HepG2 (cell line): ENCODE measurements around the gene CPM. TPM values are rescaled to one million over a fixed set of nuclear protein-coding genes. Genes with fewer than 3 reads are reported as not detected.
A peak's percentile ranks its signal among the peaks of the same experiment; 100 is the strongest.

ENCODE experiments used
- ATAC-seq: fragments of 200-7000 bp; cut with Tn5 transposase; 3 replicates; pipeline ENCODE4 v1.9.1; 2020; ENCODE audit warnings: mild to moderate bottlenecking, moderate library complexity
- BruUV-seq: library from RNA; stranded (reverse); fragments of 400-500 nt; replicated peaks from 2 replicates; lab custom pipeline; 2021; lab: Mats Ljungman, UMichigan
- CTCF ChIA-PET: fragments of 300-600 bp; formaldehyde crosslinking; extraction: SDS; loops from one replicate; lab custom pipeline; 2021; ENCODE audit warnings: low total read pairs, inconsistent platforms, low intra/inter-chr PET ratio; lab: Yijun Ruan, JAX
- POLR2A ChIA-PET: fragments of 350-600 bp; sonication (Branson Sonifier 250); formaldehyde crosslinking; loops from one replicate; lab custom pipeline; 2020; ENCODE audit warnings: antibody characterized with exemption, inconsistent platforms; lab: Yijun Ruan, JAX
- DNase-seq: peaks from one replicate; pipeline ENCODE4 v3.0.0-alpha.2; 2015; ENCODE audit warnings: low spot score
- FAIRE-seq: peaks from 3 replicates; lab custom pipeline; 2011; peaks lifted over from hg19 to GRCh38; lab: Jason Lieb, UNC
- H2AFZ ChIP-seq: one replicate; pipeline ENCODE4 v1.6.1; 2011; ENCODE audit warnings: low read length, inconsistent platforms
- H3K27ac ChIP-seq: fragments of 300-600 bp; 3 replicates; pipeline ENCODE4 v1.8.0; 2011; ENCODE audit warnings: mixed run types, mild to moderate bottlenecking, mixed read lengths, low read length, inconsistent platforms; ENCODE audit not compliant: insufficient read depth; ENCODE audit errors: extremely low read length
- H3K27me3 ChIP-seq, 2 experiments: fragments of 200-600 bp in 1 of 2; 2 replicates in 1 of 2; 3 replicates in 1 of 2; pipeline versions ENCODE4 v1.6.0 to v1.8.0; 2011; ENCODE audit warnings: low read length in 2 of 2, mild to moderate bottlenecking in 2 of 2, moderate library complexity in 2 of 2, inconsistent platforms in 1 of 2; ENCODE audit not compliant: insufficient read depth in 2 of 2, control insufficient read depth in 1 of 2
- H3K36me3 ChIP-seq, 2 experiments: fragments of 200-600 bp in 1 of 2; replicated peaks in 1 of 2; 2 replicates in 1 of 2; 3 replicates in 1 of 2; pipeline versions ENCODE4 v1.5.1 to v1.8.0; 2011; ENCODE audit warnings: low read length in 2 of 2, inconsistent platforms in 1 of 2; ENCODE audit not compliant: insufficient read depth in 2 of 2, control insufficient read depth in 1 of 2
- H3K4me1 ChIP-seq: 2 replicates; pipeline ENCODE4 v1.5.1; 2012; ENCODE audit warnings: low read length, inconsistent platforms; ENCODE audit not compliant: insufficient read depth
- H3K4me2 ChIP-seq: 2 replicates; pipeline ENCODE4 v1.6.0; 2011; ENCODE audit warnings: low read depth, low read length, inconsistent platforms
- H3K4me3 ChIP-seq, 3 experiments: fragments of 200-600 bp in 1 of 3; sonication (generic), shearing (Covaris generic) in 1 of 3; replicated peaks in 1 of 3; 2 replicates each; pipeline ENCODE4 v1.5.1; 2011 to 2016; ENCODE audit warnings: low read length in 3 of 3, inconsistent platforms in 2 of 3, low read depth in 2 of 3, mild to moderate bottlenecking in 2 of 3, control low read depth in 1 of 3, mixed read lengths in 1 of 3; ENCODE audit not compliant: insufficient read depth in 1 of 3
- H3K79me2 ChIP-seq: one replicate; pipeline ENCODE4 v1.6.1; 2011; ENCODE audit warnings: low read length, inconsistent platforms; ENCODE audit not compliant: insufficient read depth
- H3K9ac ChIP-seq: 2 replicates; pipeline ENCODE4 v1.6.0; 2011; ENCODE audit warnings: mild to moderate bottlenecking, low read depth, low read length, inconsistent platforms; ENCODE audit not compliant: insufficient read depth
- H3K9me3 ChIP-seq: 2 replicates; pipeline ENCODE4 v1.5.1; 2012; ENCODE audit warnings: mild to moderate bottlenecking, low read length
- H4K20me1 ChIP-seq: 2 replicates; pipeline ENCODE4 v1.6.0; 2011; ENCODE audit warnings: inconsistent platforms, mild to moderate bottlenecking, low read length, moderate library complexity; ENCODE audit not compliant: insufficient read depth
- CEBPB ChIP-seq: IDR thresholded peaks from 2 replicates; pipeline ENCODE4 v1.6.1; 2011; ENCODE audit warnings: low read depth, low read length, improper control_type of control experiment, borderline replicate concordance
- MIER2 ChIP-seq: IDR thresholded peaks from 2 replicates; pipeline ENCODE4 v1.6.1; 2016; ENCODE audit warnings: missing biosample characterization, missing genetic modification reagents
- RORA ChIP-seq: sonication (generic); formaldehyde crosslinking; IDR thresholded peaks from 2 replicates; pipeline ENCODE4 v1.5.0; 2020; ENCODE audit warnings: mild to moderate bottlenecking, missing genetic modification reagents, moderate library complexity
- SNAI1 ChIP-seq: sonication (generic); formaldehyde crosslinking; IDR thresholded peaks from 2 replicates; pipeline ENCODE4 v1.5.0; 2020; ENCODE audit warnings: mild to moderate bottlenecking, missing genetic modification reagents, borderline replicate concordance
- SOX6 ChIP-seq, 2 experiments: fragments of 450-650 bp in 1 of 2; sonication (generic) in 1 of 2; formaldehyde crosslinking in 1 of 2; IDR thresholded peaks; 2 replicates each; pipeline versions ENCODE4 v1.4.0 to v1.6.1; 2017 to 2020; ENCODE audit warnings: antibody characterized with exemption in 1 of 2, mild to moderate bottlenecking in 1 of 2, missing genetic modification reagents in 1 of 2
- TAF1 ChIP-seq: sonication (generic); formaldehyde crosslinking; IDR thresholded peaks from 2 replicates; pipeline ENCODE4 v1.4.0; 2020; ENCODE audit warnings: missing genetic modification reagents
- TBL1XR1 ChIP-seq: fragments of 150-350 bp; IDR thresholded peaks from 2 replicates; pipeline ENCODE4 v1.6.1; 2014; ENCODE audit warnings: borderline replicate concordance, low read length; ENCODE audit not compliant: partially characterized antibody
- ZBTB42 ChIP-seq: sonication (generic); formaldehyde crosslinking; IDR thresholded peaks from 2 replicates; pipeline ENCODE4 v1.5.0; 2020; ENCODE audit warnings: mild to moderate bottlenecking, missing genetic modification reagents
- ZNF12 ChIP-seq: sonication (generic); formaldehyde crosslinking; IDR thresholded peaks from 2 replicates; pipeline ENCODE4 v1.5.0; 2020; ENCODE audit warnings: missing genetic modification reagents
- ZNF282 ChIP-seq: fragments of 450-650 bp; IDR thresholded peaks from 2 replicates; pipeline ENCODE4 v1.6.1; 2018; ENCODE audit not compliant: partially characterized antibody
- WGBS: methylation state at CpG from one replicate; pipeline ENCODE4 v1.1.6; 2017; ENCODE audit warnings: low lambda C conversion rate; 5-methylcytosine and 5-hydroxymethylcytosine counted together
- in situ Hi-C: cut with HindIII; loops from 2 replicates; pipeline ENCODE4 v1.10.0; 2017; ENCODE audit warnings: low pct_unique_long_range_greater_than_20kb; ENCODE audit not compliant: extremely low pct_ligation_motif_present
- intact Hi-C: fragments of 100-400 bp; cut with micrococcal nuclease; formaldehyde crosslinking; loops from one replicate; pipeline ENCODE4 v1.10.0; 2022; ENCODE audit not compliant: unreplicated experiment
- polyA plus RNA-seq, 8 experiments: library from polyadenylated mRNA; depleted of rRNA in 3 of 8; stranded (reverse) in 7 of 8; unstranded in 1 of 8; fragments of >200 nt; fragmentation: Illumina TruSeq in 4 of 8; extraction: Trizol in 4 of 8; gene quantifications; 2 replicates each; pipeline versions ENCODE4 v1.2.1 to v1.2.3, GENCODE V29; 2011 to 2016; ENCODE audit warnings: low read depth in 4 of 8, missing spikeins in 1 of 8, mixed read lengths in 1 of 8; ENCODE audit not compliant: insufficient read depth in 1 of 8
- total RNA-seq, 5 experiments: library from RNA; depleted of rRNA; stranded (reverse); fragments of >200 nt; fragmentation: Illumina TruSeq; extraction: Trizol; gene quantifications; 2 replicates each; pipeline ENCODE4 v1.2.3, GENCODE V29; 2016; ENCODE audit warnings: low read depth in 1 of 5
- TF ChIP-seq, protein P1 (sequence below): sonication (generic); formaldehyde crosslinking; IDR thresholded peaks from 2 replicates; pipeline ENCODE4 v1.5.1; 2020; ENCODE audit warnings: mild to moderate bottlenecking, missing genetic modification reagents, borderline replicate concordance

The CPM gene
- total and polyA plus RNA-seq, 2 of the 13 experiments (the other 11 are each of a cell fraction or from before 2014, with no cell fraction given): not detected

DNA sequence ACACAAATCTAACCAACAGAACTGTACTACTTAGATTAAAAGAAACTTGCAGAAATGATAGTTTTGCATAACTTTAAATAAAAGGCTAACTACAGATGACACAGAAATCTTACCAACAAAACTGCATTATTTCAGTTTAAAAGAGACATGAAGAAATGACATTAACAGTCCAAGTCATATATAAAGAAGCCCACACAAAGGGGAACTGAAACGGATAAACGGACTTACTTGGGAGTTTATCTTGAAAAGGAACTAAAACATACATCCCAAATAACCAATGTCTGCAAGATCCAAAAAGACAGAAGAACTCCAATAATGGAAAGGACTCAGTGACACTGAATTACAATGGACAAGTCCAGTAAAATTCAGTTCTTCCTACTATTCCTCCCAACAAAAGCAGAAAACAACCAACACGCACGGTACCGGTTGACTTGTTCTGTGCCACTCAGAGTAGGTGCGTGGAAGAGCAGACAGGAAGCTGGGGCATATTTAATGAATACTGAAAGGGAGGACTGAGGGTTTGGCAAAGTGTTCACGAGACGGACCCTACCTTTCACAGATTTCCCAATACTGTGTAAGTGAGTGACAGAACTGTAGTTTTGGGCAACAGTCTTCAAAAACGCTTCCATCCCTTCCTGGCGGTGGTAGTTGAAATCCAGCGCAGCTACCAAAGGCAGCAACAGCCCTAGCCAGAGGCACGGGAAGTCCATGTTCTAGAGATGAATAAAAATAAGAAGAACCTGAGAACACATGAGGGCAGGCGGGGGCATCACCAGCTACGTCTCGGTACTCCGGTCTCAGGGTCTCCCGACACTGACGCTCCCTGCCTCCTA is 627 bp downstream of the CPM start:
- no peak for DNase-seq
- FAIRE-seq: no peak
- Histone ChIP-seq H3K4me3 (peak overlapping the region in 1 of 3 experiments; percentile 48; a peak in 1 of 6 replicates), H3K4me2 (peak overlapping the region; percentile 42), H3K4me1 (0 out of 2 replicates have a peak, but pooled peaks cover 6% of the 10 kb centered on the region), H3K27ac (no peak overlapping the region), H4K20me1 (no peaks in the 10 kb centered on the region), H3K27me3 (peaks cover 2 to 14% of the 10 kb centered on the region in 2 experiments; a peak in 4 of 5 replicates), H3K9ac (no peak overlapping the region), H2AFZ (no peak overlapping the region), H3K79me2 (no peaks in the 10 kb centered on the region), H3K36me3 (no peaks in the 10 kb centered on the region), H3K9me3 (no peaks in the 10 kb centered on the region)
- CTCF ChIA-PET: no interaction called here
- TF ChIP-seq TAF1 (CRISPR knock-in tag) (no peak), RORA (CRISPR knock-in tag) (no peak), ZBTB42 (CRISPR knock-in tag) (no peak), ZNF282 (no peak), SNAI1 (CRISPR knock-in tag) (no peak), ZNF12 (CRISPR knock-in tag) (no peak), CEBPB (no peak), MIER2 (no peak), SOX6 (IDR thresholded peaks at IDR 0.05) (no peak), SOX6 (CRISPR knock-in tag; IDR thresholded peaks at IDR 0.05) (no peak), TBL1XR1 (no peak)
- TF ChIP-seq, protein P1, sequence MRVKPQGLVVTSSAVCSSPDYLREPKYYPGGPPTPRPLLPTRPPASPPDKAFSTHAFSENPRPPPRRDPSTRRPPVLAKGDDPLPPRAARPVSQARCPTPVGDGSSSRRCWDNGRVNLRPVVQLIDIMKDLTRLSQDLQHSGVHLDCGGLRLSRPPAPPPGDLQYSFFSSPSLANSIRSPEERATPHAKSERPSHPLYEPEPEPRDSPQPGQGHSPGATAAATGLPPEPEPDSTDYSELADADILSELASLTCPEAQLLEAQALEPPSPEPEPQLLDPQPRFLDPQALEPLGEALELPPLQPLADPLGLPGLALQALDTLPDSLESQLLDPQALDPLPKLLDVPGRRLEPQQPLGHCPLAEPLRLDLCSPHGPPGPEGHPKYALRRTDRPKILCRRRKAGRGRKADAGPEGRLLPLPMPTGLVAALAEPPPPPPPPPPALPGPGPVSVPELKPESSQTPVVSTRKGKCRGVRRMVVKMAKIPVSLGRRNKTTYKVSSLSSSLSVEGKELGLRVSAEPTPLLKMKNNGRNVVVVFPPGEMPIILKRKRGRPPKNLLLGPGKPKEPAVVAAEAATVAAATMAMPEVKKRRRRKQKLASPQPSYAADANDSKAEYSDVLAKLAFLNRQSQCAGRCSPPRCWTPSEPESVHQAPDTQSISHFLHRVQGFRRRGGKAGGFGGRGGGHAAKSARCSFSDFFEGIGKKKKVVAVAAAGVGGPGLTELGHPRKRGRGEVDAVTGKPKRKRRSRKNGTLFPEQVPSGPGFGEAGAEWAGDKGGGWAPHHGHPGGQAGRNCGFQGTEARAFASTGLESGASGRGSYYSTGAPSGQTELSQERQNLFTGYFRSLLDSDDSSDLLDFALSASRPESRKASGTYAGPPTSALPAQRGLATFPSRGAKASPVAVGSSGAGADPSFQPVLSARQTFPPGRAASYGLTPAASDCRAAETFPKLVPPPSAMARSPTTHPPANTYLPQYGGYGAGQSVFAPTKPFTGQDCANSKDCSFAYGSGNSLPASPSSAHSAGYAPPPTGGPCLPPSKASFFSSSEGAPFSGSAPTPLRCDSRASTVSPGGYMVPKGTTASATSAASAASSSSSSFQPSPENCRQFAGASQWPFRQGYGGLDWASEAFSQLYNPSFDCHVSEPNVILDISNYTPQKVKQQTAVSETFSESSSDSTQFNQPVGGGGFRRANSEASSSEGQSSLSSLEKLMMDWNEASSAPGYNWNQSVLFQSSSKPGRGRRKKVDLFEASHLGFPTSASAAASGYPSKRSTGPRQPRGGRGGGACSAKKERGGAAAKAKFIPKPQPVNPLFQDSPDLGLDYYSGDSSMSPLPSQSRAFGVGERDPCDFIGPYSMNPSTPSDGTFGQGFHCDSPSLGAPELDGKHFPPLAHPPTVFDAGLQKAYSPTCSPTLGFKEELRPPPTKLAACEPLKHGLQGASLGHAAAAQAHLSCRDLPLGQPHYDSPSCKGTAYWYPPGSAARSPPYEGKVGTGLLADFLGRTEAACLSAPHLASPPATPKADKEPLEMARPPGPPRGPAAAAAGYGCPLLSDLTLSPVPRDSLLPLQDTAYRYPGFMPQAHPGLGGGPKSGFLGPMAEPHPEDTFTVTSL: no peak
- peak; percentile 35 for ATAC-seq
- intact Hi-C loops (no loop called here), in situ Hi-C loops (no loop called here)
- BruUV-seq: no TSS peak
- POLR2A ChIA-PET: no interaction called here
- 19% methylated on average over 16 of the region's 18 CpGs for WGBS
